A673 (cell line): ENCODE data around the gene GRIN3B.

Experiments used
- EZH2 ChIP-seq: fragments of 200-600 bp; sonication (generic); IDR thresholded peaks from 2 replicates; pipeline ENCODE4 v1.6.1; 2017; ENCODE audit warnings: borderline replicate concordance, low read depth, mild to moderate bottlenecking, mixed read lengths, antibody characterized with exemption, low read length; ENCODE audit not compliant: poor library complexity, severe bottlenecking
- TF ChIP-seq, protein P1 (sequence below): fragments of 300-800, 200-600 bp; sonication (generic); conservative IDR thresholded peaks from 2 replicates; pipeline ENCODE4 v1.5.1; 2017; ENCODE audit warnings: low read depth, mild to moderate bottlenecking, antibody characterized with exemption, low read length, moderate library complexity, mixed read lengths

DNA sequence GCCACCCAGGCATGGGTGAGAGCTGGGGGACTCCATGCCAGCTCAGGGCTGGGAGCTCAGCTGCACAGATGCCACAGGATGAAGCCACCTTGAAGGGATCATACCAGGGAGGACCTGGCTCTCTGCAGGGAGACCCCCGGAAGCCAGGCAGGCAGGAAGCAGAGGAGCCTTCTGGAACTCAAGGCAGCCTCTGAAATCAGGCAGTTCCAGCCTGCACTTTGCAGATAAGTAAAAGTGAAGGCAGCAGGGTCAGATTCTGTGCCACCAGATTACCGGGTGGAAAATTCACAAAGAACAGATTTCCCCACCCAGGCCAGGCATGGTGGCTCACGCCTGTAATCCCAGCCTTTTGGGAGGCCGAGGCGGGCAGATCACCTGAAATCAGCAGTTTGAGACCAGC is 18.2 kb downstream of the GRIN3B start:
- TF ChIP-seq, protein P1, sequence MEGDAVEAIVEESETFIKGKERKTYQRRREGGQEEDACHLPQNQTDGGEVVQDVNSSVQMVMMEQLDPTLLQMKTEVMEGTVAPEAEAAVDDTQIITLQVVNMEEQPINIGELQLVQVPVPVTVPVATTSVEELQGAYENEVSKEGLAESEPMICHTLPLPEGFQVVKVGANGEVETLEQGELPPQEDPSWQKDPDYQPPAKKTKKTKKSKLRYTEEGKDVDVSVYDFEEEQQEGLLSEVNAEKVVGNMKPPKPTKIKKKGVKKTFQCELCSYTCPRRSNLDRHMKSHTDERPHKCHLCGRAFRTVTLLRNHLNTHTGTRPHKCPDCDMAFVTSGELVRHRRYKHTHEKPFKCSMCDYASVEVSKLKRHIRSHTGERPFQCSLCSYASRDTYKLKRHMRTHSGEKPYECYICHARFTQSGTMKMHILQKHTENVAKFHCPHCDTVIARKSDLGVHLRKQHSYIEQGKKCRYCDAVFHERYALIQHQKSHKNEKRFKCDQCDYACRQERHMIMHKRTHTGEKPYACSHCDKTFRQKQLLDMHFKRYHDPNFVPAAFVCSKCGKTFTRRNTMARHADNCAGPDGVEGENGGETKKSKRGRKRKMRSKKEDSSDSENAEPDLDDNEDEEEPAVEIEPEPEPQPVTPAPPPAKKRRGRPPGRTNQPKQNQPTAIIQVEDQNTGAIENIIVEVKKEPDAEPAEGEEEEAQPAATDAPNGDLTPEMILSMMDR = no peak
- TF ChIP-seq EZH2 = no peak
